Sigmoid colon (tissue), 3 donors: Measurements from ENCODE around the gene MYO7A.

Experiments
- CTCF ChIP-seq, 4 experiments: fragments of 450-650 bp in 3 of 4; fragments of 200-600 bp in 1 of 4; IDR thresholded peaks; one replicate each; pipeline ENCODE4 v1.5.1; 2016 to 2019; ENCODE audit warnings: antibody characterized with exemption in 4 of 4, mild to moderate bottlenecking in 3 of 4, moderate library complexity in 2 of 4
- POLR2A ChIP-seq, 2 donors: fragments of 450-650 bp; IDR thresholded peaks; one replicate each; pipeline ENCODE4 v1.6.1; 2016; ENCODE audit warnings: antibody characterized with exemption in 2 of 2, mild to moderate bottlenecking in 2 of 2, moderate library complexity in 2 of 2

GRCh38 chr11:77152846-77153245 lies 24.8 kb downstream of the MYO7A start:
- no peak for TF ChIP-seq POLR2A (IDR thresholded peaks at IDR 0.05)
- no peak for TF ChIP-seq CTCF (IDR thresholded peaks at IDR 0.05)
